DMS153 (cell line): ENCODE data around the gene BCL11A.

Experiments
- DNase-seq: peaks from one replicate; lab custom pipeline; 2025; lab: John Stamatoyannopoulos, UW

Gene BCL11A

DNA sequence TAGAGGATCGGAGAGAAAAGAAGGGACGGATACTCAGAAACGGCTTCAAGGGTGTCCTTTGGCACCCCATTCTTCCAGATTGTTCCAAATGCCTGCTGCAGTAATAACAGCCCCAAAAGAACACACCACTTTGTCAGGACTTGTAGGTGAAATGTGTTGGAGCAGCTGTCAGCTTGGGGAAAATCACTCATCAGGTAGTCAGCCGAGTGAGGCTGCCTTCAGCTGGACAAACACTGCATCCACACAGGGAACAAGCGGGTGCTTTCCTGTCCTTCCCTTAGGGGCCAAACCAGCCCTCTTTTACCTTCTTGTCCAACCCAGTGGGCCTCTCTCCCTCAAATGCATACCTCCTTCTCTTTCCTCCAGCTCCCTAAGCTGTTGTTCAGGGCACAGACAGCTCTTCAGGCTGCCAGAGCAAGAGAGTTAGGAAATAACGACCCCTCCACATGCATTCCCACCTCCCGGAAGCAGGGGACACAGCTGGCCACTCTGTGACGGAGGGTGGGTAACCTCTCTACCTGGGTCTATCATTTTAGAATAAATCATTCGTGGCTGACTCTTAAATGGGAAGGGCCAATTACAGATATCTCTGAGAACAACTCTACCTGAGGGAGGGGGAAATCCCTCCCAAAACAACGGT, 48.1 kb downstream of the BCL11A start:
- DNase-seq: no peak

DNA sequence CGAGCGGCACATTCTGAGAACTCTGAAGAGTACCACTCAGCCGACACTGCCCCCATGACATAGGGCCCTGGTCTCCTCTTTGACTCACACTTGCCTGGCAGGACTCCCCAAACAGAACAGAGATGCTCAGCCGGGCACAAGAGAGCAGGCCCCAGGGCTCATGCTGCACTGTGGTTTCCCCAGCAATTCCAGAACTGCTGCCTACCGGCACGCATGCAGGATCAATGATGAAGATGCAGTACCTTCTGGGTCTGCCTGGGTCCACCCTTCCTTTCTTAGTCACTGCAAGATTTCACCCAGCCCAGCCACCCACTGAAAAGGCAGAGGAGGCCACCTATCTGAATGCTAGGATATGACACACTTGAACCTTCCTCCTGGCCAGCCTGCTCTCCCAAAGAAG, 49.4 kb downstream of the BCL11A start:
- no peak for DNase-seq

DNA sequence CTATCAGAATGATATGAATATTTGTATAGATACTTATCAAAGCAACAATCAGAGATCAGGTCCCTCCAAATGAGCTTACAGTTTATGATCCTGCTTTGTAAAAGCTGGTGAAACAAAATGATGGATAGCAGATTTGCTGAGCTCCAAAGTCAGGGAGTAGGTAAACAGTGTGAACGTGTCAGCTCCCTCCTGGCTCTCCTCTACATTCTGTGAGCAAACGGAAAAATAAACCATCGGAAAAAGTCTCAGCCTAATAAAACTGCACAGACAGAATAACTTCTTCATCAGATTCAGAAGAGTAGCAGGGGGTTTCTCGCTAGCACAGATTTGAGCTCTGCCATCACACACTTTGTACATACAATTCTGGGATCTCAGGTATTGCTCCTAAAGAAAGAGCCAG, 51.3 kb downstream of the BCL11A start:
- peak; percentile 10 for DNase-seq

DNA sequence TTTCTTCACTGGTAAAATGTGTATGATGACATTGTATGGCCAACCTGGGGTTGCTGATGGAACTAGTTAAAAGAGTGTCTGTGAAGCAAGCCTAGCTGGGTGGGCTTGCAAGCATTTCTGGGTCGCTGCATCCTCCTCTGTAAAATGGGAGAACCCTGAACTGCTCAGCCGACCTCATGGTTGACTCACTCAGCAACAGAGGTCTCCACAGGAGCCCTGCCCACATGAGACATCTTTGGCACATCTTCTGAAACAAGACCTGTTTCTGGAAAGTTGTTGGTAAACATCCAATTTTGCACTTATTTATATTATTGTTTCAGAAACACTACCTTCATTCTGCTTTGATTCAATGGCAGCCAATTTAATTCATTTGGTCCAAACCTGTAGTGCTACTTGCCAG, 52.6 kb downstream of the BCL11A start:
- no peak for DNase-seq

DNA sequence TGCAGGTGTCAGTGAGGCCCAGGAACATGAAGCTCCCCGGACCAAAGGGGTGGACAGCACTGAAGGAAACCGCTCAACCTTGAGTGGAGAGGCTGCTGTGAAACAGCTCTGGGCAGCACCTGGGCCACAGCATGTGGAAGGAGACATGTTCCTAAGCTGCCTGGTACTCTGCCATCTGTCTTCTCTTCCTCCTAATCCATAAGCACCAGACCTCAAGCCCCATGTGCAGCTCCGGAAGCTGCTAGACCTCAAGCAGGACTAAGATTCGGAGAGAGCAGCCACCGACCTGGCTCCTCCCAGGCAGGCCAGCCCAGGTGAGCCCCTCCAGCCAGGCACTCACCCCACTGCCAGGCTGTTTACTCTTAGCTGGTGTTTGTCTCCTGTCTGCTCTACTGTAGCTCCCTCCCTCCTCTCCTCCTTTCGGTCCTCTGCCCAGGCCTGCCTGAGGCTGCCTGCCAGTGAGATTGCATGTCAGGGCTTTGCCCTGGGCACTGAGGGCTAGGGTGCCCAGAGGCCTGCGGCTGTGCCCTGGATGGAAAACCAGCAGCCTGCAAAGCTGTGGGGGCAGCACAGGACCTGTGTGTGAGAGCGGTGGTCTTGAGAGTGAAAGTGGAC, 53.7 kb downstream of the BCL11A start:
- DNase-seq: peak; percentile 43

DNA sequence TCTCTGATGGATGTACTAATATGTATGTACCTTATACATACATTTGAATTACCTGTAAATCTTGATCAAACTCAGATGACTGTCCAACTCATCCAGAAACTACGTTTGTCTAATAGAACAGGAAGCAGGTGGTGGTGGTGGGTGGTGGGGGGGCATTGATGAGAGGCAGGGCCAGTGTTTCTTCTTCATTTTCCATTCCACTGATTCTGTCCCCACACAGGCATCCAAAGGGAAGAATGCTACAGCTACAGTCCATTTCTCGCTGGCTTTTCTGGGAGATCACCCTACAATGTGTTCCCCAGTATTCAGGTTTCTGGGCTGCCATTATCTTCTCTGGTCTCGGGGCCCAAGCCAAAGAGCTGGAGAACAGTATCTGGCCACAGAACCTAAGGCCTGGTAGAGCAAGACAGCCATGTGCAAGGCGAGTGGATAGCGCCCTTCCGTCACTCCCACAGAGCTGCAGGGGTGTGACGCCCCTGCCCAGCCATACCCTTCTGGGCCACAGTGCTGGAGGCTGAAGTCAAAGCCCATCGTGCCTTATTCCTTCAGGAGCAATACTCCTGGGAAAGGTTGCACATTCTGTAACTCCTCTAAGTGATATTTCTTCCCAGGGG, 54.5 kb downstream of the BCL11A start:
- DNase-seq: no peak

DNA sequence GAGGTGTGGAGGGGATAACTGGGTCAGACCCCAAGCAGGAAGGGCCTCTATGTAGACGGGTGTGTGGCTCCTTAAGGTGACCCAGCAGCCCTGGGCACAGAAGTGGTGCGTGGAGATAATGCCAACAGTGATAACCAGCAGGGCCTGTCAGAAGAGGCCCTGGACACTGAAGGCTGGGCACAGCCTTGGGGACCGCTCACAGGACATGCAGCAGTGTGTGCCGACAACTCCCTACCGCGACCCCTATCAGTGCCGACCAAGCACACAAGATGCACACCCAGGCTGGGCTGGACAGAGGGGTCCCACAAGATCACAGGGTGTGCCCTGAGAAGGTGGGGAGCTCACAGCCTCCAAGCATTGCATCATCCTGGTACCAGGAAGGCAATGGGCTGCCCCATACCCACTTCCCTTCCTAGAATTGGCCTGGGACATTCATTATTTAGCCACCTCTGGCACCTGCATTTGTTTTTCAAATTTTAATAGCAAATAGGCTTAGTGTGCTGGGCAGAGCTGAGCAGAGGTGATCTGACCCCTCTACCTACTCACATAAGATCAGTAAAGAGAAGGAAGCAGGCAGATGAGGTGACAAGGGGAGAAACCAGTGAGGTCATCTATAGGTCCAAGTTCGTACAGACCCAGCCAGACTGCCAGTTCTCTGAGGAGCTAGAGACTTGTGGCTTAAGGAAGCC, 55.2 kb downstream of the BCL11A start:
- no peak for DNase-seq

DNA sequence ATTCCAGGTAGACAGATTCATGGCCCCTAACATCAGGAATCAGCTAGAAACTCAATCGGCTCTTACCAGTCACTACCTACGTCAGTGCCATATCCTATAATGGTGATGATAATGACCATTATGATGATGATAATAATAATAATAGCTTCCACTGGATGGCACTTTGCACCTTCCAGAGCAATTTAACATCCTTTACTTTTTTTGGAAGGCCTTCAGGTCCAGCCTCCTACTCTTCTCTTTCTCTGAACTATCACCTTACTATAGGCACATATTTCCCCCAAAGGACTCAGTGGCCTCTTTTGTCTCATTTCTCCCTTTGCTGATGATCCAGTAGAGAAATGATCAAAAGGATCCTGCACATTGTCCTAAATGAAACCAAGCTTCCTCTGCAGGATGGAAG, 56.0 kb downstream of the BCL11A start:
- DNase-seq: no peak

DNA sequence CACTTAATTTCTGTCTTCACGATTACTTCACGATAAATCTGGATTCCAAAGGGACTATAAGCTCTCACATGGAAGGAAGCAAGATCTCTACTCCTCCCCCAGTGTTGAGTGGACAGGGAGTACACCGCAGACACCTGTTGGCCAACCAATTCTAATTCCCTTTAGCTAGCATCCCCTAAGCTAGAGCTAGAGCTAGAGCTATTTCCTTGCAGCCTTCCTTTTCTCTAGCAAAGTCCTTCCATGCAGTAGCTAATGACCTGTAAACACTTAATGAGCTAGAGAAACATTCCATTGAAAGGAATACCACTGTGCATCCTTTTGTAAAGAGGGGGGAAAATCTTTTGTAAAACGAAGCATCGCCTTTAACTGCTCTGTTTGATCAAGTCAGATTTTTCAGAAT, 56.5 kb downstream of the BCL11A start:
- DNase-seq: no peak

DNA sequence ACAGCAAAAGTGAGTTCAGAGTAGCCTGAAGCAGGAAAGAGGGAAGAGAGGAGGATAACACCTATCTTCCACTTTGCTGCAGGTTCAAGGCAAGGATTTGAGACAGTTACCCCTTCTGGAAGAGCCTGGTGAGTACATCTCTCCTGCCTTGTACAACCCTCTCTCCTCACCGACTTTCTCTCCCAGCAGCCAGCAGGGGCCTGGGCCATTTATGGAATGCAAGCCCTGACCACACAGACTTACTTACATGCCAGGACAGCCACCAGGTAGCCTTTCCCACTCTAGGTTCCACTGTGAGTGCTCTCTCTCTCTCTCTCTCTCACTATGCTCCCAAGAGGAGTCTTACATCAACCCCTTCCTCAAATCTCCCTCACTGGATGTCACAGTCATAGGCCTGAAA, 57.0 kb downstream of the BCL11A start:
- no peak for DNase-seq

DNA sequence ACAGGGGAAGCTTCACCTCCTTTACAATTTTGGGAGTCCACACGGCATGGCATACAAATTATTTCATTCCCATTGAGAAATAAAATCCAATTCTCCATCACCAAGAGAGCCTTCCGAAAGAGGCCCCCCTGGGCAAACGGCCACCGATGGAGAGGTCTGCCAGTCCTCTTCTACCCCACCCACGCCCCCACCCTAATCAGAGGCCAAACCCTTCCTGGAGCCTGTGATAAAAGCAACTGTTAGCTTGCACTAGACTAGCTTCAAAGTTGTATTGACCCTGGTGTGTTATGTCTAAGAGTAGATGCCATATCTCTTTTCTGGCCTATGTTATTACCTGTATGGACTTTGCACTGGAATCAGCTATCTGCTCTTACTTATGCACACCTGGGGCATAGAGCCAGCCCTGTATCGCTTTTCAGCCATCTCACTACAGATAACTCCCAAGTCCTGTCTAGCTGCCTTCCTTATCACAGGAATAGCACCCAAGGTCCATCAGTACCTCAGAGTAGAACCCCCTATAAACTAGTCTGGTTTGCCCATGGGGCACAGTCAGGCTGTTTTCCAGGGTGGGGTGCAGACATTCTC, 58.3 kb downstream of the BCL11A start:
- no peak for DNase-seq

DNA sequence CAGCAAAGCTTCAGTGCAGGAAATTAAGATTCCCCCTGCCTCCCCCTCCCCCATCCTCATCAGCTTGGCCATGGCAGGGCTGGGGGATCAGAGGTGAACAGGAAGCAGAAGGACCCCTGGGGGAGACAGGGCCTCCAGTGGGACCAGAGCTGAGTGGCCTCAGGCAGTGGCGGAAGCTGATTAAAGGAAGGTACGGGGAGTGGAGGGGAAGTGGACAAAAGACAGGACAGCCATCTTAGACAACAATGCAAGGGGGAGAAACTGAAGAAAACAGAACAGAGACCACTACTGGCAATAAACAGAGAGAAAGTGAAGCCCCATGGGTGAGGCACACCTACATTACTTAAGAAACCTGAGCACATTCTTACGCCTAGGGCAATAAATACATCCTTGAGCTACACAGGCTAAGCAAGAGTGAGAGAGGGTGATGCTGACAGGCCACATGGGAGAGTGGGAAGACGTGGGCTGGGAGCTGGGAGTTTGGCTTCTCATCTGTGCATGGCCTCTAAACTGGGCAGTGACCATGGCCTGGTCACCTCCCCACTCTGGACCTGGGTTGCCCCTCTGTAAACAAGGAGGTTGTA, 59.6 kb downstream of the BCL11A start:
- DNase-seq: no peak

DNA sequence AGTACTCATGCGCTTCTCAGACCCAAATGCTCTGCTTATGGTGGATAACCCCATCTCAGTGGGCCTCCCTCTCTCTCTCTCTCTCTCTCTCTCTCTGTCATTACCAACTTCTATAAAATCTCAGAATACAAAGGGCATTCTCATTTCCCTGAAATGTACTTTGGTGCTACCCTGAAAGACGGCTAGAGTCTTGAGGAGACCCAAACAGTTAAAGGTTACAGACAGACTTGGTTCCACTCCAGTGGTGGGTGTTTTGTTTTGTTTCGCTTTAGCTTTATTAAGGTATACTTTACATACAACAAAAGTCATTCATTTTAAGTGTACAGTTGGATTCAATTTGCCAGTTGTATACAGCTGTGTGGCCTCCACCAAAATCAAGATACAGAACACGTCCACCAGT, 60.9 kb downstream of the BCL11A start:
- no peak for DNase-seq

DNA sequence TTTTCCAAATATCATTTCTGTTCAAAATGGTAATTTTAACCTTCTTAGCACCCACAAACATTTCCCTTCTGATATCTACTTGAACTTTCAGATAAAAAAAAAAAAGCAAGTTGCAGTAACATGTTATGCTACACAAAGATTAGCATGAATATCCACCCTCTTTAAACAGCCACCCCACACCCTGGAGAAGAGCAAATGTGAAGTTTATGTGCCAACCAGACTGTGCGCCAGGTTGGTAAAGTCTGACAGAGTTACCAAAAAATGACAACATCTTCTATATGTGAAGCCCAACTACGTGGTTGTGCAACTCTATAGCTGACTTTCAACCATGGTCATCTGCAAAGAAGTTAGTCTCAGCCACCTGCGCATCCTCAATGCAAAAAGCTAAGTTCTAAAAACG, 62.6 kb downstream of the BCL11A start:
- DNase-seq: no peak

DNA sequence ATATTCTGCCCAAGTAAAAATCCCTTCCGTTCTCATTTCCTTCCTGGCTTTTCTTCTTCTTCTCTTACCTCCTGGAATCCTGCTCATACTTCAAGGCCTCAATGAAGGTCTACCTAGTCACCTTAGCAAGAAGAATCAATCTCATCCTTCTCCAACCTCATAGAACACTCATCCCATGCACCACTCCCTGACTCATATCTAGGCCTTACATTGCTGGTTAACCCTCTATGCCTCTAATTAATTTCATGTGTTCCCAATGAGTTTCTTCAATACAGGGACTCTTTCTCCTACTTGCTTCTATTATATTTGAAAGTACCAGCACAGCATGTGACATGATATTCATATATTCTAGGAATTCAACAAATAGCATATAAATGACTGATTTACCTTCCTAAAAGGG, 63.0 kb downstream of the BCL11A start:
- DNase-seq: no peak

DNA sequence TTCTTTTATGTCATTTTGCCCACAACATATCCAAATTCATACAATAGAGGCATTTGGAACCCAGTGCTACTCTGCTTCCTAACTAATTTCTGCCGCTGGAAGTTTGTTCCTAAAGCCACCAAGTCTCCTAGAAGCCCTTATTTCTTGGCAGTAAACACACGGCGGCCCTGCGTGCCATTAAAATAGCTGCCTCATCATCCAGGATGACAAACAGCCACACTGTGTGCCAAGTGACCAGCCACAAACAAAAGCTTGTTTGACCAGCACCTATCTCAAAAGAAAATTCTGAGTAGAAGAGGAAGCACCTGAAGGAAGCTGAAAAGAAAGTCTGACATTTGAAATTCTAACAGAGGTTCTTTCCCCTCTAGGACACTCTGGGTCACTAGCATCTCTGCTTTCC, 64.2 kb downstream of the BCL11A start:
- DNase-seq: no peak

DNA sequence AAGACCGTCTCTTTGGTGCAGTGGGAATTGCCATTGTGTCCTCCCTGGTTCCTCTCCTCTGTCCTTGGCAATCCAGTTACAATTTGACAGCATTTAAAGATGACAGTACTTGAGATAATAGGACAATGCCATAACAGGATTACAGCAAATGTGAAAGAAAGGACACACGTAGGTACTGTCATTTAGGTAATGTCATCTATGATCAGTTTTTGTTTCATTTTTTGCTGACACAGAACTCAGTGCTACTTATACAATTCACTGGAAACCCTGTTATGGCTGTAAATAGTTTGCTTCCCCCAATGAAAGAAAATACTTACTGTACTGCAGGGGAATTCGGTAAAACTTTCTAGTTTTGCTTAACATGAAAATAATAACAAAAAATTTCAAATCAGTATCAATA, 65.2 kb downstream of the BCL11A start:
- no peak for DNase-seq

DNA sequence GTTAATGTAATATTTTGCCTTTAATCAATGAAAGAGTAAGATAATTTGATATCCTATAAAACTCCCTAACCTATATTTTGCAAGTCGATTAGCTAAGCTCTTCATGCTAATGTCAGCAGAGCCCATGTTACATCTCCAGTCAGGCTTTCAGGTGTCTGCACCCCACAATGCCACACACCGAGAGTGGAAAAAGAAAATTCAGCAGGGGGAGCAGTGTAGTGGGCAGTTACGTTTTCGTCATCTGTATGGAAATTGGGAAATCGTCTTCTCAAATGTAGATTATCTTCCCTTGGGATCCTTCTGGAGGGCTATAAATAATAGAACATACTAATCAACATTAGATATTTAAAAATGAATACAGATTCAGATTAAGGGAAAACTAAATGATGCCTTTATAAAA, 66.3 kb downstream of the BCL11A start:
- no peak for DNase-seq

DNA sequence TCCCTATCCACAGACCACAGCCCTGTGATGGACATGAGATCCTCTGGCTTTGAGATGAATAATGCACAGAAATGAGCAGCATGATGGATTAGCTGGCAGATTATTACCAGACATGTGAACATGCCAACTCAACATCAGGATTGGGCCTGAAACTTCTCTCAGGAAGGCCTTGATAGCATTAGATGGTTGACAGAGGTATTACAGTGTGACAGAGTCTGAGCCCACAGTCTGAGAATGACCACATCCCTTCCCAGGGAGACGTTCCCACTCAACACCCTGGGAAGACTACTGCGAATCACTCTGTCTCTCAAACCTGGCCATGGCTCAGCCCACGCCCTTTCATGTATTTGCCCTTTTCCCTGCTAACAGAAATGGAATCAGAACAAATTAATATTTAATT, 66.9 kb downstream of the BCL11A start:
- DNase-seq: no peak

DNA sequence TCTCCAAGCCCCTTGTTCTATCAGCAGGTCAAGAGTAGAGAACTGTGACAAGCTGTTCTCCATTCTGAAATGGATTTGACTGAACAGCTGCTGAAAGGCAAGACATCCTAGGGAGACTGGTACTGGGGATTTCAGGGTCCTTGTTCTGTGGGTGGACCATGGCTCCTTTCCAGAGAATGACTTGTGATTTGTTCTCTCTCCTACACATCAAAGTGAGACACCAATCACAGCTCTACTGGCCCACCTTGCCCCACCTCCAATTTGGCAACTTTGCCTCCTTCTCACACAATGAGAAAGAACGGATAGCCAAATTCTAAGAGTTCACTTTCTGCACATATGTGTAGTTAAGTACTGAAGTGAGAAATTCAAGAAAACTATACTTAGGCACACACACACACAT, 67.4 kb downstream of the BCL11A start:
- DNase-seq: no peak

DNA sequence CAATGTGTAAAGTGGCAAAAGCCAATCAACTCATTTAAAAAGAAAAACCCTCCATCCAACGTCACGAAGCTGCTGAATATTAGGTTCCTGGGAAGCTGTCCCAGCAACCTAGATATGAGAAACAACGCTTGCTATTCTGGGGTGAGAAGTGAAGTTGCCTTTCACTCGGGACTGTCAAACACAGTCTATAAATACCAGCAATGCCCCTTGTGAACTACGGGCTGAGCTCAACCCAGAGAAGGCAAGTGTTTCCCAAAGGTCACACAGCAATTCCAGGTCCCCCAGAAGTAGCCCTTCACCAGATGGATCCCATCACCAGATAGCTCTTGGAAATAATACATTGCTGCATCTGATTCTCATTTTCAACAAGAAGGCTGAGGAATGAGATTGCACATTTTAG, 67.9 kb downstream of the BCL11A start:
- no peak for DNase-seq

DNA sequence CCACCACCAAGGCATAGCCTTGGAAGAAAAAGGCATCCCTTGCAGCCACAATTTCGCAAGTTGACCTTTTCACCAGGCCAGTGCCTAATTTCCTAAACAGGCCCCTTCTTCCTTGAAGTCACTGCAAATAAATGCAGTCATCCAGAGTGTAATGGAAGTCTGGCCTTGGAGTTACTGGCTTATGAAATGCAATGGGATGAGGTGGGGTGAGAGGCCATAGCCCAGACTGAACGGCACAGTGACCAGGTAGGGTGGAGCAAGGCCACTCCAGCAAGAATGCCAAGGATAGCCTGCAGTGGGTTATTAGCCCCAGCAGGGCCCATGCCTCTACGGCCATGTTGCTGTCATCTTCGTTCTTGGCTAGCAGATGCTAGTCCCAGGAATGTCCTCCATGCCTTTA, 68.4 kb downstream of the BCL11A start:
- DNase-seq: no peak
